OCI-LY1 (cell line): ENCODE measurements around the gene PPP6R1.

Experiments used
- H2AFZ ChIP-seq: fragments of 200-600 bp; sonication (generic), shearing (Covaris generic); 2 replicates; pipeline ENCODE4 v1.6.0; 2014; ENCODE audit warnings: antibody characterized with exemption, mild to moderate bottlenecking, low read length
- H3F3A ChIP-seq: fragments of 200-600 bp; sonication (generic), shearing (Covaris generic); 2 replicates; pipeline ENCODE4 v1.6.0; 2014; ENCODE audit warnings: mild to moderate bottlenecking, antibody characterized with exemption, low read length, moderate library complexity; ENCODE audit not compliant: insufficient read depth
- H3K27ac ChIP-seq: fragments of 200-600 bp; sonication (generic); 2 replicates; pipeline ENCODE4 v1.5.1; 2014; ENCODE audit warnings: low read length, mixed run types, mild to moderate bottlenecking, low read depth; ENCODE audit not compliant: poor library complexity, severe bottlenecking
- H3K27me3 ChIP-seq: fragments of 200-600 bp; sonication (generic); 2 replicates; pipeline ENCODE4 v1.6.0; 2014; ENCODE audit warnings: antibody characterized with exemption, mild to moderate bottlenecking, low read length, moderate library complexity; ENCODE audit not compliant: insufficient read depth
- H3K36me3 ChIP-seq: fragments of 200-600 bp; sonication (generic); 2 replicates; pipeline ENCODE4 v1.6.1; 2014; ENCODE audit warnings: mild to moderate bottlenecking, antibody characterized with exemption, low read length, moderate library complexity, mixed read lengths; ENCODE audit not compliant: insufficient read depth
- H3K4me1 ChIP-seq: fragments of 200-600 bp; sonication (generic); 2 replicates; pipeline ENCODE4 v1.5.1; 2014; ENCODE audit warnings: mild to moderate bottlenecking, low read length, moderate library complexity; ENCODE audit not compliant: insufficient read depth, severe bottlenecking
- H3K4me2 ChIP-seq: fragments of 200-600 bp; sonication (generic), shearing (Covaris generic); 2 replicates; pipeline ENCODE4 v1.6.1; 2014; ENCODE audit warnings: low read length
- H3K4me3 ChIP-seq: fragments of 200-600 bp; sonication (generic); 2 replicates; pipeline ENCODE4 v1.5.1; 2014; ENCODE audit warnings: low read length, low read depth, mild to moderate bottlenecking, mixed read lengths; ENCODE audit not compliant: poor library complexity, severe bottlenecking
- H3K79me2 ChIP-seq: fragments of 200-600 bp; shearing (Covaris generic); 2 replicates; pipeline ENCODE4 v1.6.1; 2016; ENCODE audit warnings: mixed run types, low read length, mixed read lengths; ENCODE audit not compliant: insufficient read depth
- H3K9ac ChIP-seq: fragments of 200-600 bp; sonication (generic), shearing (Covaris generic); 2 replicates; pipeline ENCODE4 v1.6.1; 2014; ENCODE audit warnings: mild to moderate bottlenecking, low read length, mixed read lengths
- H3K9me2 ChIP-seq: fragments of 200-600 bp; sonication (generic), shearing (Covaris generic); 2 replicates; pipeline ENCODE4 v1.6.1; 2014; ENCODE audit warnings: low read depth, mild to moderate bottlenecking, low read length, mixed read lengths
- H3K9me3 ChIP-seq: fragments of 200-600 bp; shearing (Covaris generic); 2 replicates; pipeline ENCODE4 v1.6.1; 2014; ENCODE audit warnings: low read length, mixed read lengths
- H4K20me1 ChIP-seq: fragments of 200-600 bp; sonication (generic), shearing (Covaris generic); 2 replicates; pipeline ENCODE4 v1.6.0; 2016; ENCODE audit warnings: mild to moderate bottlenecking, low read length; ENCODE audit not compliant: insufficient read depth
- EZH2 ChIP-seq: fragments of 200-600 bp; sonication (generic), shearing (Covaris generic); IDR thresholded peaks from 2 replicates; pipeline ENCODE4 v1.8.0; 2017; ENCODE audit warnings: borderline replicate concordance, mixed run types, mild to moderate bottlenecking, antibody characterized with exemption, low read length, moderate library complexity, mixed read lengths
- TF ChIP-seq, protein P1 (sequence below): fragments of 200-600 bp; sonication (generic), shearing (Covaris generic); IDR thresholded peaks from 2 replicates; pipeline ENCODE4 v1.5.1; 2017; ENCODE audit warnings: mild to moderate bottlenecking, antibody characterized with exemption, low read length, moderate library complexity, mixed read lengths

PPP6R1 gene

DNA sequence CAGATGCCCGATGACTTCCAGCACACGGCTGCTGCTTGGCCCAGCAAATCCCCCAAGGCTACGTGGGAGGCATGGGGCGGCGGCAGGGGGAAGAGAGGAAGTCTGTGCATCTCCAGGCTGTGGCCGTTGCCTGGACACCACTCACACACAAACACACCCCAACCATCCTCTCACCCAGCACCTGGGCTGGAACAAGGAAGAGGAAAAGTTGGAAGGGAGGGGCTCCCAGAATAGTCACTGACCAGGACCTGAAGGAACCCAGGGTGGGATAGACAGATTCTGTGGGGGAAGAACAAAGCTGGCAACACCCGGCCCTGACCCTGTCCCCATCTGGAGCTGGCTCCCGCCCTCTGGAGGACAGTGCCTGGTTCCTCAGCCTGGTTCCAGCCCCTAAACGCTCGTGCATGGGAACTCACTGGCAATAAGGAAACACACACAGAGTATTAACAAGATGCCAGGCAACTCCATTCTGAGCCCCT lies 11.2 kb downstream of the PPP6R1 start:
- H3K4me1 ChIP-seq: peaks cover 27% of the 10 kb centered on the region
- no peaks in the 10 kb centered on the region for H3K27me3 ChIP-seq
- H3K9ac ChIP-seq: no peak overlapping the region
- H3K79me2 ChIP-seq: peaks cover 51% of the 10 kb centered on the region
- H3K9me2 ChIP-seq: no peaks in the 10 kb centered on the region
- H3F3A ChIP-seq: no peaks in the 10 kb centered on the region
- no peak for TF ChIP-seq EZH2
- TF ChIP-seq, protein P1, sequence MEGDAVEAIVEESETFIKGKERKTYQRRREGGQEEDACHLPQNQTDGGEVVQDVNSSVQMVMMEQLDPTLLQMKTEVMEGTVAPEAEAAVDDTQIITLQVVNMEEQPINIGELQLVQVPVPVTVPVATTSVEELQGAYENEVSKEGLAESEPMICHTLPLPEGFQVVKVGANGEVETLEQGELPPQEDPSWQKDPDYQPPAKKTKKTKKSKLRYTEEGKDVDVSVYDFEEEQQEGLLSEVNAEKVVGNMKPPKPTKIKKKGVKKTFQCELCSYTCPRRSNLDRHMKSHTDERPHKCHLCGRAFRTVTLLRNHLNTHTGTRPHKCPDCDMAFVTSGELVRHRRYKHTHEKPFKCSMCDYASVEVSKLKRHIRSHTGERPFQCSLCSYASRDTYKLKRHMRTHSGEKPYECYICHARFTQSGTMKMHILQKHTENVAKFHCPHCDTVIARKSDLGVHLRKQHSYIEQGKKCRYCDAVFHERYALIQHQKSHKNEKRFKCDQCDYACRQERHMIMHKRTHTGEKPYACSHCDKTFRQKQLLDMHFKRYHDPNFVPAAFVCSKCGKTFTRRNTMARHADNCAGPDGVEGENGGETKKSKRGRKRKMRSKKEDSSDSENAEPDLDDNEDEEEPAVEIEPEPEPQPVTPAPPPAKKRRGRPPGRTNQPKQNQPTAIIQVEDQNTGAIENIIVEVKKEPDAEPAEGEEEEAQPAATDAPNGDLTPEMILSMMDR: no peak
- no peak overlapping the region for H3K27ac ChIP-seq
- no peaks in the 10 kb centered on the region for H4K20me1 ChIP-seq
- no peak overlapping the region for H3K4me2 ChIP-seq
- peaks cover 97% of the 10 kb centered on the region for H3K36me3 ChIP-seq
- H3K9me3 ChIP-seq: no peaks in the 10 kb centered on the region
- no peak overlapping the region for H2AFZ ChIP-seq
- no peak overlapping the region for H3K4me3 ChIP-seq

DNA sequence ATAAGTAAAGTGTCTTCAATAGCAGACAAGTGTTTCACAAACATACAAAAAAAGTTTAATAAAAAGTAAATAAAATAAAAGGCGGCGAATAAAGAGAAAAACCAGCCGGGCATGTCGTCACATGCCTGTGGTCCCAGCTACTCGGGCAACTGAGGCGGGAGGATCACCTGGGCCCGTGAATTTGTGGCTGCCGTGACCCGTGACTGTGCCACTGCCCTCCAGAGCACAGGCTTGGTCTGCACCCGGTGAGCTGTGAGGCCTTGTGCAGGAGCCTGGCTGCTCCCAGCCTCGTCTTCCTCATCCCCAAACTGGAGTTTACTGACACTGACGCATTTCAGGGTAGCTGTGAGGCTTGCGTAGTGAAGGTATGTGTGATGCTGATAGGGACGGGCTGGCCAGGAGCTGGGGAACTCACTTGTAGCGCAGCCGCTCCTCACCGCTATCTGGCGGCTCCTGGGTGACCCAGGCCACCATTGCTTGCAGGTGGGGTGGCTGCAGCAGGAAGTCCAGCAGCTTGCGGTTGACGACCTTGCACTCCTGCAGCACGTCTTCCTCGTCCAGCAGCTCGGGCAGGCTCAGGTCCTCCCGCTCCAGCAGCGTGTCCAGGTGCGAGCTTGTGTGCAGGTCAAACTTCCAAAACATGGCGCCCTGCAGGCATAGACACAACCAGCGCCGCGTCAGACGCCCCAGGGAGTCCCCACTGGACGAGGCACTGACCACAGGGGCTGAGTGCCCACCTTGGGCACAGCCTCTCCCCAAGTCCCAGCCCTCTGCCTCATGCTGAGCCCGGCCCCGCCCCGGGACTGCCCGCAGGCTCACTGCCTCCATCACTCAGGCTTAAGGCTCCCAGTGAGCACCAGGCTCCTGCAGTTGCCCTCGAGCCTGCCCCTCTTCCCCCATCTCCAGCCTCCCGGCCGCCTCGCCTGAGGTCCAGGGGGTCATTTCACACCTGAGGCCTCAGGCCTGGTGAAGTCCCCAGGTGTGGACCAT lies 12.1 kb downstream of the PPP6R1 start:
- H3K9ac ChIP-seq: no peak overlapping the region
- no peaks in the 10 kb centered on the region for H3K27me3 ChIP-seq
- H3F3A ChIP-seq: no peaks in the 10 kb centered on the region
- peaks cover 99% of the 10 kb centered on the region for H3K36me3 ChIP-seq
- H3K4me3 ChIP-seq: no peak overlapping the region
- no peak for TF ChIP-seq EZH2
- TF ChIP-seq, protein P1: no peak
- H3K9me3 ChIP-seq: no peaks in the 10 kb centered on the region
- H4K20me1 ChIP-seq: no peaks in the 10 kb centered on the region
- peaks cover 42% of the 10 kb centered on the region for H3K79me2 ChIP-seq
- no peak overlapping the region for H3K4me2 ChIP-seq
- H3K4me1 ChIP-seq: peaks cover 18% of the 10 kb centered on the region
- no peaks in the 10 kb centered on the region for H3K9me2 ChIP-seq
- no peak overlapping the region for H3K27ac ChIP-seq
- H2AFZ ChIP-seq: no peak overlapping the region

DNA sequence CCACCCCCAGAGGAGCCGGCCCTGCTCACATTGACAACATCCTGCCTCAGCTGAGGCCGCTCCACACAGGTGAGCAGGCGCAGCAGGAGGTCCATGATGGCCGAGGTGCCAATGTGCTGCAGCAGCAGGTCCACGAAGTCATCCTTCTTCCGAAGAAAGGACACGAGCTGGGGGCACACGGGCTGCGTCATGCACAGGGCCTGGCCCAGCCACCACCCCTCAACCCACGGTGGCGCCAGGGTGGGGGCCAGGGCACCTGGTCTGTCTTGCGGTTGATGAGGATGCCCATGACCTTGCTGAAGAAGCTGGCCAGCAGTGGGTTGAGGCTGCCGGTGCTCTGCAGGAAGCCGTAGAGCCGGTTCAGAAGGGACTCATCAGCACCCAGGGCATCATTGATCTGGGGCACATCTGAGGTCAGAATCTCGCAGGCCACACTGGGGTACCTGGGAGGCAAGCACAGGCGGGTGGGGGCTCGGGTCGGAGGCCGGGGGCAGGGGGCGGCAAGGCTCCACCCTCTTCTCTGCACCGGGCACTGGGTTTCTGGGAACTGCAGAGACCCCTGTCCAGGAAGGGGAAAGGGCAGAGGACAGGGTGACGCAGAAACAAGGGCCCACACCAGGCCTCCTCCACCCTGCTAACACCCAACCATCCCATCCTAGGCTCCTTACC lies 13.4 kb downstream of the PPP6R1 start:
- Histone ChIP-seq H3K4me2 (no peak overlapping the region), H2AFZ (no peak overlapping the region), H3K36me3 (peaks cover 98% of the 10 kb centered on the region), H3K27me3 (no peaks in the 10 kb centered on the region), H3K27ac (no peak overlapping the region), H3K9ac (no peak overlapping the region), H3K4me1 (peaks cover 6% of the 10 kb centered on the region), H3K79me2 (peaks cover 29% of the 10 kb centered on the region), H3F3A (no peaks in the 10 kb centered on the region), H3K4me3 (no peak overlapping the region), H4K20me1 (no peaks in the 10 kb centered on the region), H3K9me2 (no peaks in the 10 kb centered on the region), H3K9me3 (no peaks in the 10 kb centered on the region)
- TF ChIP-seq, protein P1: no peak
- no peak for TF ChIP-seq EZH2
